Measurements from ENCODE around the gene PHTF1. TPM values are rescaled to one million over a fixed set of nuclear protein-coding genes. Genes with fewer than 3 reads are reported as not detected.

The PHTF1 gene
- total and polyA plus RNA-seq, 10 of the 15 experiments (the other 5 are each of a cell fraction or from before 2014, with no cell fraction given) = 7.8 to 37.6 (median 24.1) TPM

GRCh38 chr1:113808450-113809195 lies 49.3 kb upstream of the PHTF1 start:
- H3K36me3 ChIP-seq (ENCODE audit: control insufficient read depth in 2 of 2, insufficient read depth in 2 of 2, low read length in 1 of 2) = peaks cover 0 to 4% of the 10 kb centered on the region in 2 experiments; a peak in 1 of 4 replicates
- ChIA-PET SMC1A (ENCODE audit: uncharacterized antibody, unreplicated experiment) (interaction anchor here (0.6 to 1.5 kb wide), 4 partner anchors 15 to 163 kb away, joined by 3 to 4 read pairs (median 4); no protein-coding TSS in a partner anchor), RAD21 (ENCODE audit: unreplicated experiment) (no interaction called here), CTCF (no interaction called here), POLR2A (interaction anchor here (0.6 to 1.1 kb wide), 2 partner anchors 24 to 97 kb away, joined by 3 to 4 read pairs; no protein-coding TSS in a partner anchor)
- no peak for ATAC-seq
- DNase-seq (ENCODE audit: low read depth, low spot score) = no peak
- H4K20me1 ChIP-seq (ENCODE audit: control insufficient read depth, insufficient read depth) = no peaks in the 10 kb centered on the region
- 91% methylated on average over 4 of the region's 4 CpGs for WGBS (ENCODE audit: insufficient coverage, insufficient replicate concordance, low lambda C conversion rate, missing lambda C conversion rate)
- no peaks in the 10 kb centered on the region for H3K4me1 ChIP-seq (ENCODE audit: control insufficient read depth, insufficient read depth, low read length)
- no peak overlapping the region for H3K27ac ChIP-seq (ENCODE audit: control insufficient read depth, insufficient read depth)
- intact Hi-C loops (cut with micrococcal nuclease; ENCODE audit: unreplicated experiment) (no loop called here), in situ Hi-C loops (cut with MboI) (no loop called here)
- H3K4me2 ChIP-seq (ENCODE audit: control insufficient read depth, insufficient read depth) = peak overlapping the region; percentile 62
- no peaks in the 10 kb centered on the region; the same call in 1 of the 3 replicates for H3K9me3 ChIP-seq (replicated peaks; ENCODE audit: control insufficient read depth, insufficient read depth, low read length)
- peak overlapping the region; percentile 64 for H3K4me3 ChIP-seq
- no peaks in the 10 kb centered on the region for H3K27me3 ChIP-seq (replicated peaks in 1 of 2; ENCODE audit: control insufficient read depth in 2 of 2, insufficient read depth in 2 of 2, low read length in 1 of 2)
- H3K9ac ChIP-seq (ENCODE audit: control insufficient read depth, insufficient read depth, low read length) = no peak overlapping the region
- BruUV-seq (replicated peaks) = no TSS peak
- no peak for TF ChIP-seq KLF5 (IDR thresholded peaks at IDR 0.05; ENCODE audit: partially characterized antibody)
- no peak for TF ChIP-seq POLR2AphosphoS2 (IDR thresholded peaks at IDR 0.05; ENCODE audit: low read depth, low read length)
- TF ChIP-seq MLLT1 (IDR thresholded peaks at IDR 0.05) = 0 out of 2 replicates have a peak, but pooled peaks have one; percentile 18
- TF ChIP-seq NR2C1 (IDR thresholded peaks at IDR 0.05) = no peak
- H3K79me2 ChIP-seq (ENCODE audit: control insufficient read depth, insufficient read depth, low read length) = peaks cover 79% of the 10 kb centered on the region
- FAIRE-seq = no peak
- H2AFZ ChIP-seq (ENCODE audit: control insufficient read depth, low read depth, low read length) = no peak overlapping the region
